ENCODE results near the gene CNTD1.

DNA sequence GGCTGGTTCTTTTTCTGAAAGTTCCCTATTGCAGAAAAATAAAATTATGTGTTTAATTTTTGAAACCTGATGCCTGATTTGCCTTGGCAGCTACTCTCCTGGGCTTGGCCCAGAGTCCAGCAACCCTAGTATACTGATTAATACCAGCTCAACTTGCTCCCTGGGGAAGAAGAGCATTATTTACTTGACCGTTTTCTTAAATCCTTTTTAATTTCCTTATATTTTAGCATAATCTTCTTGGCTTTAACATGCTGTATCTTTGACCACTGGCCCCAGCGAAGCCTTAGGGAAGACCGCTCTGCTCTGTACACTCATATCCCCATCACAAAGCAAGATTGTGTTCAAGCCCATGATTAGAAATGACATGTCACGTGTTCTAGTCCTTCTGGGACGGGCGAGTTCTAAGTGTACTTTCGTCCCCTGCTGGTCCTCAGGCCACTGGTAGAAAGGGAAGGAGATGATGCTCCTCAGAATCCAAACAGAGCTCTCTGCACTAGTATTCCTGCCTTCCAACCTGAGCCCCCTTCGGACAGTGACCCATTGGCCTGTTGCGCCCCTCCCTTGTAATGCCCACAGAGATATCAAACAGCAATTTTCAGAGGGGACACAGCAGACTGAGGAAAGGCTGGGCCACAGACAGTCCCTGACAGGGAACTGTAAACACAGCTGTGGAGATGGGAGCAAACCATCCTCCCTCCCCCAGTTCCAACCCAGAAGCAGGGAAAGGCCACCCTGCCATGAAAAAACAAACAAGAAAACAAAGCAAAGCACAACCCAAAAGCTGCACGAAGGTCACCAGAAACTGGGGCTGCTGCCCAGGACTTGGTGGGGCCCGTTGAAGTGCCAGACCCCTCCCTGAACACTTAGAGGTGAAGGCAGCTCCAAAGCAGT lies 49.5 kb upstream of the CNTD1 start:
- TF ChIP-seq, protein P1, sequence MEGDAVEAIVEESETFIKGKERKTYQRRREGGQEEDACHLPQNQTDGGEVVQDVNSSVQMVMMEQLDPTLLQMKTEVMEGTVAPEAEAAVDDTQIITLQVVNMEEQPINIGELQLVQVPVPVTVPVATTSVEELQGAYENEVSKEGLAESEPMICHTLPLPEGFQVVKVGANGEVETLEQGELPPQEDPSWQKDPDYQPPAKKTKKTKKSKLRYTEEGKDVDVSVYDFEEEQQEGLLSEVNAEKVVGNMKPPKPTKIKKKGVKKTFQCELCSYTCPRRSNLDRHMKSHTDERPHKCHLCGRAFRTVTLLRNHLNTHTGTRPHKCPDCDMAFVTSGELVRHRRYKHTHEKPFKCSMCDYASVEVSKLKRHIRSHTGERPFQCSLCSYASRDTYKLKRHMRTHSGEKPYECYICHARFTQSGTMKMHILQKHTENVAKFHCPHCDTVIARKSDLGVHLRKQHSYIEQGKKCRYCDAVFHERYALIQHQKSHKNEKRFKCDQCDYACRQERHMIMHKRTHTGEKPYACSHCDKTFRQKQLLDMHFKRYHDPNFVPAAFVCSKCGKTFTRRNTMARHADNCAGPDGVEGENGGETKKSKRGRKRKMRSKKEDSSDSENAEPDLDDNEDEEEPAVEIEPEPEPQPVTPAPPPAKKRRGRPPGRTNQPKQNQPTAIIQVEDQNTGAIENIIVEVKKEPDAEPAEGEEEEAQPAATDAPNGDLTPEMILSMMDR (conservative IDR thresholded peaks at IDR 0.05): no peak
- TF ChIP-seq EZH2 (IDR thresholded peaks at IDR 0.05; ENCODE audit: low read depth): no peak

All from PC-9 (cell line).